ENCODE measurements around the gene SERINC5.
"Not testable (repeated sequence)": the region's sequence is repeated elsewhere in the genome, so short reads cannot be mapped to it uniquely, and the experiment has no call there.

Gene SERINC5

DNA sequence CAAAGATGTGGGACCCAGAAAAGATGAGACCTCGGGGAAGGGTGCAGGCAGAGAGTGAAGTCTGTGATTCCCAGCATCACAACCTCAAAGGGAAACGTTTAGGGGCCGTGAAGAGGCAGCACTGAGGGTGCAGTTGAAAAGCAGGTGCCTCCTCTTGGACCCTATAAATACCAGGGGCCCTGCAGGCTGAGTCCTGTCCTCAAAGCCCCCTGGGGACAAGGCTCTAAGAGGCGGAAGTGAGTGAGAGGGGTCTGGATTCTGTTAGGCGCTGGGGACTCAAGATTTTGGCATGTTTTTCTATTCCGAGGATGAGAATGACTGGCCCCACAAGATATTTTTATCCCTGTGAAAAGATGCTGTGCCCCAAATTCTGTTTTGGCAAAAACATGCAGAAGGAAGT, 112.9 kb downstream of the SERINC5 start:
- Histone ChIP-seq H3K36me3 (no peaks in the 10 kb centered on the region), H3K27ac (no peak overlapping the region), H3K4me3 (ENCODE audit: low read depth, low read length) (no peak overlapping the region), H3K27me3 (ENCODE audit: insufficient read depth, low read depth, severe bottlenecking) (no peaks in the 10 kb centered on the region), H3K9me3 (ENCODE audit: severe bottlenecking) (no peaks in the 10 kb centered on the region)
- TF ChIP-seq, protein P1, sequence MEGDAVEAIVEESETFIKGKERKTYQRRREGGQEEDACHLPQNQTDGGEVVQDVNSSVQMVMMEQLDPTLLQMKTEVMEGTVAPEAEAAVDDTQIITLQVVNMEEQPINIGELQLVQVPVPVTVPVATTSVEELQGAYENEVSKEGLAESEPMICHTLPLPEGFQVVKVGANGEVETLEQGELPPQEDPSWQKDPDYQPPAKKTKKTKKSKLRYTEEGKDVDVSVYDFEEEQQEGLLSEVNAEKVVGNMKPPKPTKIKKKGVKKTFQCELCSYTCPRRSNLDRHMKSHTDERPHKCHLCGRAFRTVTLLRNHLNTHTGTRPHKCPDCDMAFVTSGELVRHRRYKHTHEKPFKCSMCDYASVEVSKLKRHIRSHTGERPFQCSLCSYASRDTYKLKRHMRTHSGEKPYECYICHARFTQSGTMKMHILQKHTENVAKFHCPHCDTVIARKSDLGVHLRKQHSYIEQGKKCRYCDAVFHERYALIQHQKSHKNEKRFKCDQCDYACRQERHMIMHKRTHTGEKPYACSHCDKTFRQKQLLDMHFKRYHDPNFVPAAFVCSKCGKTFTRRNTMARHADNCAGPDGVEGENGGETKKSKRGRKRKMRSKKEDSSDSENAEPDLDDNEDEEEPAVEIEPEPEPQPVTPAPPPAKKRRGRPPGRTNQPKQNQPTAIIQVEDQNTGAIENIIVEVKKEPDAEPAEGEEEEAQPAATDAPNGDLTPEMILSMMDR (IDR thresholded peaks at IDR 0.05; ENCODE audit: low read depth, low read length), result no peak
- no peak for DNase-seq

DNA sequence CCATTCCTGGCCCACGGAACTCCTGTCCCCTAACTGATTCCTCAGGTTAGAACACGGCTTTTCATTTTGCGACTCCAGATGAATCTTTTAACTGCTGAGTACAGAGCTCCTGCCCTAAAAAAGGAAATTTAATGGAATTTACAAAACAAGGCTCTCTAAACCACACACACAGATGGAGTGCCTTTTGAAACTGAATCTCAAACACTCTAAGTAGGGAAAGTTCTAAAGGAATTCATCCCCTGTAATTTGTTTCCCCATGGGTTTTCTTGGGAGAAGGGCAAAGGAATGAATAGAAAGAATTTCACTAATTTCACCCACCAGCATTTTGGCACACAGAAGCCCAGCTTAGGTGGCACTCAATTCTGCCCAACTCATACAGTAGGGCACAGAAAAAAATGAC, 114.2 kb downstream of the SERINC5 start:
- Histone ChIP-seq H3K36me3 (no peaks in the 10 kb centered on the region), H3K9me3 (ENCODE audit: severe bottlenecking) (no peaks in the 10 kb centered on the region), H3K27me3 (ENCODE audit: insufficient read depth, low read depth, severe bottlenecking) (no peaks in the 10 kb centered on the region), H3K4me3 (ENCODE audit: low read depth, low read length) (no peak overlapping the region), H3K27ac (peak overlapping the region; percentile 38; the same call in 1 of the 2 replicates)
- TF ChIP-seq, protein P1 (IDR thresholded peaks at IDR 0.05; ENCODE audit: low read depth, low read length), result no peak
- DNase-seq, result no peak

DNA sequence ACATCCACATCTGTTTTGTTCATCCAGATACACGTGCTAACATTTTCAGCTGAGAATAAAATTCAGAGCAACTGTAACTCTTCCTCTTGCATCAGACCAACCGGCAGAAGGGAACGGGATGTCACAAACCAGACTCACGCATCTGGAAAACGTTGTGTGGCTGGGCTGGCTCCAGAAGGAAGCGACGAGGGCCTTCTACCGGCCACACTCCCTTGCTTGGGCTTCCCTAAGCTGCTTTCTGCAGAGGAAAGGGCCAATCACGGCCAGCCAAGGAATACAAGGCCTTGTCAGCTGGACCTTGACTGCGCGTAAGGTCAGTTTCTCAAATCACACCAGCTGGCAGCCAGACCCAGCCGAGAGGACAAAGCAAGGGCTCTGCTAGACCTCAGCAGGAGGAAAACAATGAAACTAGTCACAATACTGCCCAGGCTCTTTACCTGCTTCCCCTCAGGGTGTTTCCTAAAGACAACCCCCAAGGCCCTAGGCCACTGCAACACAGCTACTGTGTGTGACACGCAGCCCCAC, 114.6 kb downstream of the SERINC5 start:
- DNase-seq, result peak; percentile 66
- Histone ChIP-seq H3K27me3 (ENCODE audit: insufficient read depth, low read depth, severe bottlenecking) (no peaks in the 10 kb centered on the region), H3K27ac (peak overlapping the region; percentile 38; the same call in 1 of the 2 replicates), H3K9me3 (ENCODE audit: severe bottlenecking) (no peaks in the 10 kb centered on the region), H3K36me3 (no peaks in the 10 kb centered on the region), H3K4me3 (ENCODE audit: low read depth, low read length) (no peak overlapping the region)
- TF ChIP-seq, protein P1 (IDR thresholded peaks at IDR 0.05; ENCODE audit: low read depth, low read length), result no peak

DNA sequence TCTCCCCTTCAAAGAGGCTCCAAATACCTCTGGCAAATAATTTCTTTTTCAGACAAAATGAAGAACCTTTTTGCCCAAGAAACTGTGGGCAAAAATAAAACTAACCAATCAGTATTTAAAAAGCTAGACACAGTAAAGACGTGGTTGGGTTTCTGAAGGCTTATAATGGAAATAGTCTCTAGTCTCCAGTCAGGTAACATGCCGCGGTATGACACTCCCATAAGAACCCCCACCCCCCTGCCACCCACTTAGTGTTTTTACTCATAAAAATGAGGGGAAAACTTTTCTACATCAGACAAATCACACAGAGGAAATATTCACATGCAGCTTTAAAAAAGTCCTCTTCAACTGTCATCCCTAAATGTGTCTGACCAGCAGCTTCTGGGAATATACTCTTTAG, 115.4 kb downstream of the SERINC5 start:
- Histone ChIP-seq H3K4me3 (ENCODE audit: low read depth, low read length) (no peak overlapping the region), H3K9me3 (ENCODE audit: severe bottlenecking) (no peaks in the 10 kb centered on the region), H3K36me3 (no peaks in the 10 kb centered on the region), H3K27me3 (ENCODE audit: insufficient read depth, low read depth, severe bottlenecking) (no peaks in the 10 kb centered on the region), H3K27ac (no peak overlapping the region)
- TF ChIP-seq, protein P1 (IDR thresholded peaks at IDR 0.05; ENCODE audit: low read depth, low read length), result no peak
- DNase-seq, result no peak

DNA sequence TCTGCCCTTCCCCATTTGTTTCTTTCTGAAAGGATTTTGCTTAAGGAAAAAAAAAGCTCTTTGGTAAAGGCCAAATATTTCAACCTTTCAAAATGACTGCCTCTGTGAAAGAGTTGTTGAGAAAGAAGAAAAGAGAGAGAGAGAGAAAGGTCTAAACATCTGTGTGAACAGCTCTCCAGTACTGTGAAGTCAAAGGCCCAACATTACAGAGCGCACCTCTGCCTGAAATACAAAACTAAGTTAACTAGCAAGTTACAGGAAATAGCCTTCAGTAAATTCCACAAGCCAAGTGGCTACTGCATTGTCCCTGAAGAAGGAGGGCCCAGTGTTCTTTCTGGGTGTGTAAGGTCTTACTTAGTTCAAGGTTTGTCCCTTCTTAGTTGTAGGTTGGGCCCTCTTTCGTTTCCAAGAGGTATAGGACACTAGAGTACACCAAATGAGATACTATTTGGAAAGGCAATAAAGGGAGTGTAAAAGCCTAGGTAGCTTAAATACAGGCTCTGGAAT, 116.3 kb downstream of the SERINC5 start:
- TF ChIP-seq, protein P1 (IDR thresholded peaks at IDR 0.05; ENCODE audit: low read depth, low read length), result no peak
- no peaks in the 10 kb centered on the region for H3K27me3 ChIP-seq (ENCODE audit: insufficient read depth, low read depth, severe bottlenecking)
- no peak for DNase-seq
- no peaks in the 10 kb centered on the region for H3K9me3 ChIP-seq (ENCODE audit: severe bottlenecking)
- H3K4me3 ChIP-seq (ENCODE audit: low read depth, low read length), result no peak overlapping the region
- H3K36me3 ChIP-seq, result no peaks in the 10 kb centered on the region
- no peak overlapping the region for H3K27ac ChIP-seq

DNA sequence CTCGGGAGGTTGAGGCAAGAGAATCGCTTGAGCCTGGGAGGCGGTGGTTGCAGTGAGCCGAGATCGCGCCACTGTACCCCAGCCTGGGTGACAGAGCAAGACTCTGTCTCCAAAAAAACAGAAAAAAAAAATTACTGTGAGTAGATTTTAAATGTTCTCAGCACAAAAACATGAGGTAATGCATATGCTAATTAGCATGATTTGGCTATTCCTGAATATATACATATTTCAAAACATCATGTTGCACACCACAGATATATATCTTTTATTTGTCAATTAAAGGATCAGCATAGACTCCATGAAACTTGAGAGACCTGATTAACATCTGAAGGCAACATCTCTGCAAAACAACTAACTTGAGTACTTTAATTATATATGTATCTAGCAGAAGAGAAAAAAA, 117.4 kb downstream of the SERINC5 start:
- no peak overlapping the region for H3K27ac ChIP-seq
- H3K9me3 ChIP-seq (ENCODE audit: severe bottlenecking), result no peaks in the 10 kb centered on the region
- no peaks in the 10 kb centered on the region for H3K36me3 ChIP-seq
- DNase-seq, result no peak
- H3K4me3 ChIP-seq (ENCODE audit: low read depth, low read length), result no peak overlapping the region
- no peaks in the 10 kb centered on the region for H3K27me3 ChIP-seq (ENCODE audit: insufficient read depth, low read depth, severe bottlenecking)
- TF ChIP-seq, protein P1 (IDR thresholded peaks at IDR 0.05; ENCODE audit: low read depth, low read length), result no peak

DNA sequence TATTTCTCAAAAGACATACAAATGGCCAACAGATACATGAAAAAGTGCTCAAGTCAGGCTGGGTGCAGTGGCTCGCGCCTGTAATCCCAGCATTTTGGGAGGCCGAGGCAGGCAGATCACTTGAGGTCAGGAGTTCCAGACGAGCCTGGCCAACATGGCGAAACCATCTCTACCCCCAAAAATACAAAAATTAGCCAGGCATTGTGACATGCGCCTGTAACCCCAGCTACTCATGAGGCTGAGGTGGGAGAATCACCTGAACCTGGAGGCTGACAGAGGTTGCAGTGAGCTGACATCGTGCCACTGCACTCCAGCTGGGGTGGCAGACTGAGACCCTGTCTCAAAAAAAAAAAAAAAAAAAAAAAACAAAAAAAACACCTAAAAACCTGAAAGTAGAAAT, 119.0 kb downstream of the SERINC5 start:
- not testable (repeated sequence) for H3K27ac ChIP-seq; DNase-seq; H3K4me3 ChIP-seq (ENCODE audit: low read depth, low read length); H3K36me3 ChIP-seq; H3K9me3 ChIP-seq (ENCODE audit: severe bottlenecking); H3K27me3 ChIP-seq (ENCODE audit: insufficient read depth, low read depth, severe bottlenecking)
